ENCODE measurements around the gene EEF1AKMT3.

EEF1AKMT3 gene

GRCh38 chr12:57766464-57767304, 5.7 kb upstream of the EEF1AKMT3 start, which contains the start of gene CYP27B1:
TSS of gene CYP27B1 (minus strand) at chr12:57767078. CDS start at chr12:57767041, 37 bp downstream.
- DNase-seq (ENCODE audit: extremely low spot score): no peak
- ChIA-PET CTCF (interaction anchor here (2.4 to 2.7 kb wide), 2 partner anchors 7 to 10 kb away, joined by 8 to 17 read pairs; no protein-coding TSS in a partner anchor), POLR2A (interaction anchor here (0.6 to 2.7 kb wide), 6 partner anchors 8 to 593 kb away, joined by 4 to 8 read pairs (median 6); partner anchors contain the start of genes CDK4 and TSPAN31)
- no peak for TF ChIP-seq FOXM1 (IDR thresholded peaks at IDR 0.05; ENCODE audit: borderline replicate concordance)
- no peak for TF ChIP-seq NFRKB (IDR thresholded peaks at IDR 0.05)
- no peak for TF ChIP-seq SUZ12 (IDR thresholded peaks at IDR 0.05)
- TF ChIP-seq FOXK2 (IDR thresholded peaks at IDR 0.05): no peak
- TF ChIP-seq CTBP1 (IDR thresholded peaks at IDR 0.05; ENCODE audit: borderline replicate concordance): no peak
- TF ChIP-seq ARNT (IDR thresholded peaks at IDR 0.05): no peak

GRCh38 chr12:57767305-57767698, 5.1 kb upstream of the EEF1AKMT3 start:
- no peak for TF ChIP-seq FOXK2 (IDR thresholded peaks at IDR 0.05)
- no peak for TF ChIP-seq FOXA1 (IDR thresholded peaks at IDR 0.05)
- no peak for TF ChIP-seq SP1 (IDR thresholded peaks at IDR 0.05)
- TF ChIP-seq LEF1 (IDR thresholded peaks at IDR 0.05; ENCODE audit: borderline replicate concordance): no peak
- no peak for TF ChIP-seq L3MBTL2 (conservative IDR thresholded peaks at IDR 0.05)
- POLR2A ChIA-PET: interaction anchor here (0.5 to 2.7 kb wide), 5 partner anchors 8 to 51 kb away, joined by 3 to 8 read pairs (median 5); partner anchors contain the start of genes AVIL and CDK4
- CTCF ChIA-PET: interaction anchor here (2.4 to 2.7 kb wide), 2 partner anchors 8 to 11 kb away, joined by 8 to 17 read pairs; no protein-coding TSS in a partner anchor
- DNase-seq (ENCODE audit: extremely low spot score): no peak

- POLR2A ChIA-PET: interaction anchor here (1.3 to 2.7 kb wide), 5 partner anchors 9 to 50 kb away, joined by 3 to 8 read pairs (median 5); partner anchors contain the start of genes AVIL and CDK4
- TF ChIP-seq ARNT (IDR thresholded peaks at IDR 0.05) (no peak), TARDBP (IDR thresholded peaks at IDR 0.05) (no peak), SUZ12 (IDR thresholded peaks at IDR 0.05) (no peak), LEF1 (IDR thresholded peaks at IDR 0.05; ENCODE audit: borderline replicate concordance) (no peak), SP1 (IDR thresholded peaks at IDR 0.05) (no peak), L3MBTL2 (conservative IDR thresholded peaks at IDR 0.05) (no peak), FOXA1 (IDR thresholded peaks at IDR 0.05) (no peak), FOXM1 (IDR thresholded peaks at IDR 0.05; ENCODE audit: borderline replicate concordance) (no peak), FOXK2 (IDR thresholded peaks at IDR 0.05) (no peak), ZNF384 (IDR thresholded peaks at IDR 0.05) (no peak), BHLHE40 (IDR thresholded peaks at IDR 0.05; ENCODE audit: borderline replicate concordance) (no peak), PKNOX1 (IDR thresholded peaks at IDR 0.05) (no peak), ELF4 (IDR thresholded peaks at IDR 0.05) (no peak), NFRKB (IDR thresholded peaks at IDR 0.05) (no peak), CTBP1 (IDR thresholded peaks at IDR 0.05; ENCODE audit: borderline replicate concordance) (no peak), HDGF (IDR thresholded peaks at IDR 0.05; ENCODE audit: borderline replicate concordance) (no peak)
- CTCF ChIA-PET: interaction anchor here (2.4 to 2.7 kb wide), 2 partner anchors 8 to 11 kb away, joined by 8 to 17 read pairs; no protein-coding TSS in a partner anchor
- DNase-seq (ENCODE audit: extremely low spot score): no peak
Observed at GRCh38 chr12:57767876-57768275, 4.5 kb upstream of the EEF1AKMT3 start.

- TF ChIP-seq SUZ12 (IDR thresholded peaks at IDR 0.05) (no peak), FOXA1 (IDR thresholded peaks at IDR 0.05) (no peak), FOXK2 (IDR thresholded peaks at IDR 0.05) (no peak), TARDBP (IDR thresholded peaks at IDR 0.05) (no peak), ARNT (IDR thresholded peaks at IDR 0.05) (no peak), PKNOX1 (IDR thresholded peaks at IDR 0.05) (no peak), ZNF384 (IDR thresholded peaks at IDR 0.05) (no peak), LEF1 (IDR thresholded peaks at IDR 0.05; ENCODE audit: borderline replicate concordance) (no peak), CTBP1 (IDR thresholded peaks at IDR 0.05; ENCODE audit: borderline replicate concordance) (no peak), ELF4 (IDR thresholded peaks at IDR 0.05) (no peak), BHLHE40 (IDR thresholded peaks at IDR 0.05; ENCODE audit: borderline replicate concordance) (no peak)
- ChIA-PET POLR2A (no interaction called here), CTCF (no interaction called here)
- DNase-seq (ENCODE audit: extremely low spot score): no peak
Observed at GRCh38 chr12:57769594-57769993, 2.8 kb upstream of the EEF1AKMT3 start.

- TF ChIP-seq L3MBTL2 (conservative IDR thresholded peaks at IDR 0.05): no peak
- no peak for TF ChIP-seq ZNF384 (IDR thresholded peaks at IDR 0.05)
- TF ChIP-seq HDGF (IDR thresholded peaks at IDR 0.05; ENCODE audit: borderline replicate concordance): no peak
- TF ChIP-seq FOXM1 (IDR thresholded peaks at IDR 0.05; ENCODE audit: borderline replicate concordance): no peak
- TF ChIP-seq FOXK2 (IDR thresholded peaks at IDR 0.05): no peak
- TF ChIP-seq SP1 (IDR thresholded peaks at IDR 0.05): no peak
- no peak for TF ChIP-seq NFRKB (IDR thresholded peaks at IDR 0.05)
- no peak for TF ChIP-seq CTBP1 (IDR thresholded peaks at IDR 0.05; ENCODE audit: borderline replicate concordance)
- TF ChIP-seq FOXA1 (IDR thresholded peaks at IDR 0.05): no peak
- no peak for TF ChIP-seq LEF1 (IDR thresholded peaks at IDR 0.05; ENCODE audit: borderline replicate concordance)
- no peak for TF ChIP-seq SUZ12 (IDR thresholded peaks at IDR 0.05)
- no peak for TF ChIP-seq ELF4 (IDR thresholded peaks at IDR 0.05)
- no peak for TF ChIP-seq BHLHE40 (IDR thresholded peaks at IDR 0.05; ENCODE audit: borderline replicate concordance)
- TF ChIP-seq ARNT (IDR thresholded peaks at IDR 0.05): no peak
- TF ChIP-seq PKNOX1 (IDR thresholded peaks at IDR 0.05): no peak
- TF ChIP-seq TARDBP (IDR thresholded peaks at IDR 0.05): no peak
- DNase-seq (ENCODE audit: extremely low spot score): no peak
- ChIA-PET POLR2A (no interaction called here), CTCF (no interaction called here)
Observed at GRCh38 chr12:57770734-57771133, 1.7 kb upstream of the EEF1AKMT3 start.
